Measurements from ENCODE around the gene PCSK5. TPM values are rescaled to one million over a fixed set of nuclear protein-coding genes. Genes with fewer than 3 reads are reported as not detected.

Gene PCSK5
- total RNA-seq, 1 donor: 14.3 TPM

DNA sequence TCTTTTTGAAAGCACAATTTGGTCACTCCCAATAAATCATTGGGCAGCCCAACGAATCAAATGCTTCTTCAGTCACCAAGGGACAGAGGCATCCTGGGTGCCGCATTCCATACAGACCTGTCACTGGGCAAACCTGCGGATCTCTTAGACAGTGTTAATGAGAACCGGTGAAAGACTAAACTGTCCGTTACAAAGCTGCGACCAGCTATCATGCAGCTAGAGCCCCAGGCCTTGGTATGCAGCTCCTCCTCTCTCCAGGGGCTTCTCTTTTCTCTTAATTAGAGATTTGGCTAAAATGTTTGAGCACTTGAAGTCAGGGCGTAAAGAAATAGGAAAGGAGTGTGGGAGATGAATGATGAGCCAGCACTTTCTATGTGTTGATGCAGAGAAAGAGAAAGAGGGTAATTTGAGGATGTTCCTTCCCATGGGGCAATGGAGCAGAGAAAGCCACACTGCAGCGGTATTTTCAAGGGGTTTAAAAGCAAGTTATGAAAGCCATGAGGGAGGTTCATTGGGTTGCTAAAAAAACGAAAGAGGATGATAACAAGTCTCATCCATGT is 328.5 kb downstream of the PCSK5 start:
- no peak overlapping the region for H3K4me3 ChIP-seq (ENCODE audit: low read length)
- H3K4me1 ChIP-seq (ENCODE audit: insufficient read depth, low read length): peaks cover 7% of the 10 kb centered on the region
- no peaks in the 10 kb centered on the region for H3K9me3 ChIP-seq (ENCODE audit: low read depth, low read length)
- peaks cover 6% of the 10 kb centered on the region for H3K27me3 ChIP-seq (ENCODE audit: insufficient read depth, low read length)

GRCh38 chr9:76219560-76220151 is 329.2 kb downstream of the PCSK5 start:
- Histone ChIP-seq H3K9me3 (ENCODE audit: low read depth, low read length) (no peaks in the 10 kb centered on the region), H3K4me3 (ENCODE audit: low read length) (no peak overlapping the region), H3K27me3 (ENCODE audit: insufficient read depth, low read length) (peaks cover 6% of the 10 kb centered on the region), H3K4me1 (ENCODE audit: insufficient read depth, low read length) (peaks cover 7% of the 10 kb centered on the region)

DNA sequence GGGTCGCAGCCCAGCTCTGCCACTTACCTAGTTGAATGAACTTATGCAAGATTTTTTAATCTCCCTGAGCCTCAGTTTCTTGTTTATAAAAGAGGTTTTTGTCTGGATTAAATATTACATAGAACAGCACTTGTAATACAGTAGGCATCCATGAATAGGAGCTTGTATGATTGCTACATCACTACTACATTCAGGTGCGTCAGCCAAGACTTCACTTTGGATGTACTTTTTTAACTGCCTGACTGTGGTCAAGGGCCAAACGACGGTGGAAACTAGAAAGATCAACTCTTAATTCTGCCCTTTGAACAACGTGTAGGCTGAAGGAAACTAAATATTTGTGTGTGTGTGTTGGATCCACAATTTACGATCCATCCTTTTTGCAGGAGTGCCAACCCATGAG is 330.9 kb downstream of the PCSK5 start:
- H3K4me3 ChIP-seq (ENCODE audit: low read length): no peak overlapping the region
- H3K27me3 ChIP-seq (ENCODE audit: insufficient read depth, low read length): peaks cover 6% of the 10 kb centered on the region
- no peaks in the 10 kb centered on the region for H3K4me1 ChIP-seq (ENCODE audit: insufficient read depth, low read length)
- H3K9me3 ChIP-seq (ENCODE audit: low read depth, low read length): no peaks in the 10 kb centered on the region

DNA sequence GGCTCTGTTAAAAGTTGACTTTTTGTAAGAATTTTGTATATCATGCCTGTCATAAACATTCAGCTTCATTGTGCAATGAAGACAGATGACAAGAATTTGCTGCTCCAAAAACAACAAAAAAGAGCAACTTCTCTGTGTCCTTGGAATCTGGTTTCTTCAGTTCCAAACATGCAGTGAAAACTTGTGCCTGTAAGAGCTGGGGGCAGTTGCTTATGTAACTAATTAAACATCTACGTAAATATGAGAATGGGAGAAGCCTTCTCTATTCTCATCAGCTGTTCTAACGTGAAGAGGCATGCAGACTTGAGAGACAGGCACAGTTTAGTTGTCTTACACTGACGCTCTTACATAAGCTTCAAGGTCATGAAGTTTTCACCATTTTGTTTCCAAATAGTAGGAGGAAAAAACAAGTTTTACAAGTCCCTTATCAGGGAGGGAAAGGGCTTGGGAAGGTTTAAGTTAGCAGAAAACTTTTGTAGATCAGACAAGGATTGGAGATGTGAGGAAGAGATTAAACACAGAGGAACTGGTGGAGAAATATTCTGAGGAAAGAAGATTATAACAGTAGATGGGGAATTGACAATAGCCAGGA is 333.4 kb downstream of the PCSK5 start:
- no peak overlapping the region for H3K4me3 ChIP-seq (ENCODE audit: low read length)
- no peaks in the 10 kb centered on the region for H3K9me3 ChIP-seq (ENCODE audit: low read depth, low read length)
- H3K27me3 ChIP-seq (ENCODE audit: insufficient read depth, low read length): peaks cover 2% of the 10 kb centered on the region
- H3K4me1 ChIP-seq (ENCODE audit: insufficient read depth, low read length): no peaks in the 10 kb centered on the region

DNA sequence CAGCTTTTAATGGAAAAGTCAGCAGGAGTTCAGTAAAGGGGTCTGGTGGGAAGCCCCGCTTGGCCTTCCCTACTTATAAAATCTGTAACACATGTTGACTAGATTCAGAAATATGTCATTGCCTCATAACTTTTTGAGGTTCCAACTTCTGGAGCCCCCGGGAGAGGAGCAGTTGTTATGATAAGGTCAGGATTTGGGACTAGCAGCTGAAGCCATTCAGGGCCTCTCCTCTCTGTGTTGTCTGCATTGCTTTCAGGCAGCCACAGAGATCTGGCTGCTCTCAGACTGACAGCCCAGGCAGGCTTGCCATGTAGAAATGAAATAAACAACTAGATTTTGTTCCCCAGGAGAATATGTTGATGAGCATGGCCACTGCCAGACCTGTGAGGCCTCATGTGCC is 336.7 kb downstream of the PCSK5 start:
- Histone ChIP-seq H3K4me1 (ENCODE audit: insufficient read depth, low read length) (no peaks in the 10 kb centered on the region), H3K4me3 (ENCODE audit: low read length) (no peak overlapping the region), H3K9me3 (ENCODE audit: low read depth, low read length) (no peaks in the 10 kb centered on the region), H3K27me3 (ENCODE audit: insufficient read depth, low read length) (no peaks in the 10 kb centered on the region)

DNA sequence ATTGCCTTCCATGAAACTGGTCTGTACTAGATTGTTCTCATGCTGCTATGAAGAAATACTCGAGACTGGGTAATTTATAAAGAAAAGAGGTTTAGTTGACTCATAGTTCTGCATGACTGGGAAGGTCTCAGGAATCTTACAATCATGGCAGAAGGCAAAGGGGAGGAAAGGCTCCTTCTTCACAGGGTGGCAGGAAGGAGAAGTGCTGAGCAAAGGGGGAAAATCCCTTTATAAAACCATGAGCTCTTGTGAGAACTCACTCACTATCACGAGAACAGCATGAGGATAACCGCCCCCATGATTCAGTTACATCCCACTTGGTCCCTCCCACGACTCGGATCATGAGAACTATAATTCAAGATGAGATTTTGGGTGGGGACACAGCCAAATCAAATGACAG is 340.5 kb downstream of the PCSK5 start:
- H3K4me3 ChIP-seq (ENCODE audit: low read length): no peak overlapping the region
- no peaks in the 10 kb centered on the region for H3K9me3 ChIP-seq (ENCODE audit: low read depth, low read length)
- H3K27me3 ChIP-seq (ENCODE audit: insufficient read depth, low read length): no peaks in the 10 kb centered on the region
- H3K4me1 ChIP-seq (ENCODE audit: insufficient read depth, low read length): no peaks in the 10 kb centered on the region

GRCh38 chr9:76232861-76233489 is 342.5 kb downstream of the PCSK5 start:
- Histone ChIP-seq H3K4me1 (ENCODE audit: insufficient read depth, low read length) (no peaks in the 10 kb centered on the region), H3K4me3 (ENCODE audit: low read length) (no peak overlapping the region), H3K9me3 (ENCODE audit: low read depth, low read length) (no peaks in the 10 kb centered on the region), H3K27me3 (ENCODE audit: insufficient read depth, low read length) (no peaks in the 10 kb centered on the region)

- Histone ChIP-seq H3K9me3 (ENCODE audit: low read depth, low read length) (no peaks in the 10 kb centered on the region), H3K27me3 (ENCODE audit: insufficient read depth, low read length) (no peaks in the 10 kb centered on the region), H3K4me1 (ENCODE audit: insufficient read depth, low read length) (no peaks in the 10 kb centered on the region), H3K4me3 (ENCODE audit: low read length) (no peak overlapping the region)
Measured at GRCh38 chr9:76240578-76240977, 350.1 kb downstream of the PCSK5 start.

DNA sequence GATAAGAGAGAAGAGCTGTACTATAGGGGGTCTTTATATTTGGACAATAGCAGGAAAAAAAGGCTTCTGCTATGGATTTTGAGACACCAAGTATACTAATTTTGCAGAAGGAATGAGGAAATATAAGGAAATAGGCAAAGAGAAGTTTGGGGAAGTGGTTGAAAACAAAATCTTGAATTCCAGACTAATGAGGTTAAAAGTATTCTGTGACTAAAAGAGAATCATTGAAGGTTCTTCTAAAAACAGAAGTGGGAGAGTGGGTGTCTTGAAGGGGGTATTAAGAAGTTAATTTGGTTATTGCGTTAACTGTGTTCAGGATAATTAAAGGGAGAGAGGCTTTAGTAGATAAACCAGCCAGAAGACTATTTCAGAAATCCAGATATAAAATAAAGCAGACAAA is 355.0 kb downstream of the PCSK5 start:
- peaks cover 8% of the 10 kb centered on the region for H3K4me1 ChIP-seq (ENCODE audit: insufficient read depth, low read length)
- no peaks in the 10 kb centered on the region for H3K27me3 ChIP-seq (ENCODE audit: insufficient read depth, low read length)
- H3K4me3 ChIP-seq (ENCODE audit: low read length): no peak overlapping the region
- H3K9me3 ChIP-seq (ENCODE audit: low read depth, low read length): no peaks in the 10 kb centered on the region

GRCh38 chr9:76246680-76247079 is 356.2 kb downstream of the PCSK5 start:
- Histone ChIP-seq H3K4me1 (ENCODE audit: insufficient read depth, low read length) (peaks cover 8% of the 10 kb centered on the region), H3K27me3 (ENCODE audit: insufficient read depth, low read length) (no peaks in the 10 kb centered on the region), H3K9me3 (ENCODE audit: low read depth, low read length) (no peaks in the 10 kb centered on the region), H3K4me3 (ENCODE audit: low read length) (no peak overlapping the region)

- peaks cover 8% of the 10 kb centered on the region for H3K4me1 ChIP-seq (ENCODE audit: insufficient read depth, low read length)
- H3K4me3 ChIP-seq (ENCODE audit: low read length): no peak overlapping the region
- H3K27me3 ChIP-seq (ENCODE audit: insufficient read depth, low read length): no peaks in the 10 kb centered on the region
- H3K9me3 ChIP-seq (ENCODE audit: low read depth, low read length): no peaks in the 10 kb centered on the region
Measured at GRCh38 chr9:76247426-76247825, 357.0 kb downstream of the PCSK5 start.

DNA sequence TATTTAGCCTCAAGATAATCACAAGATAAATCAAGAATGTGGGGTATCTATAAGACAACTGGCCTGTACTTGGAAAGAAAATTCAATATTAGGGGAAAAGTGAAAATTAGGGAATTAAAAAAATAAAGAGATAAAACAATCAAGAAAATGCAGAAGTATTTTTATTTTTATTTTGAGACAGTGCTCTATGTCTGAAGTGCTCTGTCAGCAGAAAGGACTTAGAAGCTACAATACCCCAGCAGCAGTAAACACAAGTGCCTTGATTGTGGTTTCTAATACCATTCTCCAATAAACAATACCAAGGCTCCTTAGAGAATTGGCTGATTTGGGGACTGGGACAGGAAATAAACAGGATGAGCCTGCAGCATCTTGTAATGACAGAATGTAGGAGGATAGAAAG is 358.8 kb downstream of the PCSK5 start:
- H3K9me3 ChIP-seq (ENCODE audit: low read depth, low read length): no peaks in the 10 kb centered on the region
- H3K4me3 ChIP-seq (ENCODE audit: low read length): no peak overlapping the region
- H3K4me1 ChIP-seq (ENCODE audit: insufficient read depth, low read length): peaks cover 8% of the 10 kb centered on the region
- H3K27me3 ChIP-seq (ENCODE audit: insufficient read depth, low read length): no peaks in the 10 kb centered on the region

DNA sequence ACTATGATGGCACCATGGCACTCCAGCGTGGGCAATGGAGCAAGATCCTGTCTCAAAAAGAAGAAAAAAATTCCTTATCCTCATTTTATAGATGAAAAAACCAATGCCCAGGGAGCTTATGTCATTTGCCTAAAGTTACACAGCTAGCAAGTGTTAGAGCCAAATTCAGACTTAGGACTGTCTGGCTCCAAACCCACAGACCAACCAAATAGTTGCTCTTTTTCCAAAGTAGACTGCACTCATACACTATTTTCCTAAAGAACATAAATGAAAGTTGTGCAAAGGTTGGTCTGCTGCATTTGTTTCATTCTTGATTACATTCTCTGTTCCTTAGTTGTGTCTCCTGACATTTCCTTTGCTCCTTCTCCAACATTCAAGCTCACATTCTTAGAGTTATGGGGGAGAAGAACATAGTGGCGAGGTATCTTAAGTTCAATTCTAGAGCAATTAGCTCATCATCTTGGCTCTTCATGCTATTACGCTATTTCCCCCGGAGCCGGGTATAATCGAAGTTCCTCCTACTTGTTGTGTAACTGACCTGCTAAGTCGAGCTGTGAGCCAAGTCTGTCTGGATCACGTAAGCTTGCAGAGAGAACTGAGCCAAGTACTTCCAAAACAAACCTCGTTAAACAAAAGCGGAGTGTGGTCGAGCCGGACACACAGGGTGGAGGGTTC is 365.4 kb downstream of the PCSK5 start:
- H3K9me3 ChIP-seq (ENCODE audit: low read depth, low read length): no peaks in the 10 kb centered on the region
- no peak overlapping the region for H3K4me3 ChIP-seq (ENCODE audit: low read length)

DNA sequence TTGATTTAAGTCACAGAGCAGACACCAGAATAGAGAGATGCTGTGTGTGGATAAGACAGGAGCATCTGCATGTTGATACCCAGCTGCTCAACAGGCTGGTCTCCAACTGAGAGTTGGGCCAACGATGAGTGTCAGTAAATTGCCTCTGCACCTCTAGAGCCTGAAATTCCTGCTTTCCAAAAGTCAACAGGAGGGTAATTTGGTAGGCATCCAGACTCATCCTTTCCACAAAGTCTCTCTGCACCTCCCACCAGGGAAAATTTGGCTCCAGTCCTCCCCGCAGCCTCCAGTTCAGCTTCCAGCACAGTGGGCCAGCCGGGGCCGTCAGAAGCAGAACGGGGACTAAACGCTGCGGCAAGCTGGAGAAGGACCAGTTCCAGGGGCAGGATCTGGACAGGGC is 366.8 kb downstream of the PCSK5 start:
- no peaks in the 10 kb centered on the region for H3K4me1 ChIP-seq (ENCODE audit: insufficient read depth, low read length)
- H3K4me3 ChIP-seq (ENCODE audit: low read length): no peak overlapping the region
- H3K9me3 ChIP-seq (ENCODE audit: low read depth, low read length): no peaks in the 10 kb centered on the region
- H3K27me3 ChIP-seq (ENCODE audit: insufficient read depth, low read length): no peaks in the 10 kb centered on the region

More for the DNA sequence above, 365.4 kb downstream of the PCSK5 start:
- H3K27me3 ChIP-seq (ENCODE audit: insufficient read depth, low read length): no peaks in the 10 kb centered on the region
- no peaks in the 10 kb centered on the region for H3K4me1 ChIP-seq (ENCODE audit: insufficient read depth, low read length)

- Histone ChIP-seq H3K27me3 (ENCODE audit: insufficient read depth, low read length) (no peaks in the 10 kb centered on the region), H3K4me3 (ENCODE audit: low read length) (no peak overlapping the region), H3K4me1 (ENCODE audit: insufficient read depth, low read length) (no peaks in the 10 kb centered on the region), H3K9me3 (ENCODE audit: low read depth, low read length) (no peaks in the 10 kb centered on the region)
Measured at GRCh38 chr9:76266649-76267283, 376.3 kb downstream of the PCSK5 start.
